Stimulated activated CD8-positive, alpha-beta memory T cell treated with anti-CD3 and anti-CD28 coated beads, Interleukin-2, amount 100 ng/mL, for 1 hour (primary cell): ENCODE data around the gene UBE2E3.

ENCODE experiments used
- DNase-seq, 2 donors: peaks; one replicate each; pipeline ENCODE4 v3.0.0-alpha.2; 2020; ENCODE audit warnings: low read depth in 2 of 2

UBE2E3 gene

GRCh38 chr2:180978903-180979748 lies 1.3 kb upstream of the UBE2E3 start:
- DNase-seq: no peak

- no peak for DNase-seq
These were observed 678 bp upstream of the UBE2E3 start for GRCh38 chr2:180979749-180980105.

GRCh38 chr2:180980943-180981911 lies 822 bp downstream of the UBE2E3 start:
- no peak for DNase-seq

- peak in 1 of 2 donors; percentile 12 for DNase-seq
These were observed 3.2 kb downstream of the UBE2E3 start for GRCh38 chr2:180983468-180984242.

- no peak for DNase-seq
These were observed 5.5 kb downstream of the UBE2E3 start for GRCh38 chr2:180985771-180986395.

GRCh38 chr2:180987146-180987545 lies 6.7 kb downstream of the UBE2E3 start:
- DNase-seq: no peak

- DNase-seq: no peak
These were observed 9.9 kb downstream of the UBE2E3 start for GRCh38 chr2:180990337-180990736.

- no peak for DNase-seq
These were observed 10.4 kb downstream of the UBE2E3 start for GRCh38 chr2:180990794-180991193.

GRCh38 chr2:180991361-180991760 lies 11.0 kb downstream of the UBE2E3 start:
- no peak for DNase-seq

GRCh38 chr2:180991820-180992219 lies 11.4 kb downstream of the UBE2E3 start:
- no peak for DNase-seq

GRCh38 chr2:180992994-180993393 lies 12.6 kb downstream of the UBE2E3 start:
- no peak for DNase-seq

GRCh38 chr2:180999274-180999964 lies 19.0 kb downstream of the UBE2E3 start:
- no peak for DNase-seq

GRCh38 chr2:181004647-181005325 lies 24.4 kb downstream of the UBE2E3 start:
- no peak for DNase-seq

GRCh38 chr2:181005326-181005655 lies 24.9 kb downstream of the UBE2E3 start:
- DNase-seq: no peak

GRCh38 chr2:181005809-181006208 lies 25.4 kb downstream of the UBE2E3 start:
- no peak for DNase-seq

- no peak for DNase-seq
These were observed 26.9 kb downstream of the UBE2E3 start for GRCh38 chr2:181007086-181007837.

GRCh38 chr2:181008407-181008806 lies 28.0 kb downstream of the UBE2E3 start:
- no peak for DNase-seq

GRCh38 chr2:181021199-181021789 lies 40.9 kb downstream of the UBE2E3 start:
- no peak for DNase-seq

GRCh38 chr2:181022652-181023051 lies 42.2 kb downstream of the UBE2E3 start:
- DNase-seq: no peak
